IPS-NIHi7 (cell line): ENCODE results near the gene TAF3.
"Not testable (repeated sequence)": the region's sequence is repeated elsewhere in the genome, so short reads cannot be mapped to it uniquely, and the experiment has no call there.

Experiments
- DNase-seq: peaks from one replicate; pipeline ENCODE4 v3.0.0; 2012; ENCODE audit warnings: mixed read lengths; ENCODE audit errors: extremely low spot score

The TAF3 gene

GRCh38 chr10:7811743-7812142 lies 6.6 kb upstream of the TAF3 start:
- not testable (repeated sequence) for DNase-seq

- no peak for DNase-seq
Measured at GRCh38 chr10:7813481-7813880, 4.8 kb upstream of the TAF3 start.

- peak; percentile 46 for DNase-seq
Measured at GRCh38 chr10:7817576-7817975, 729 bp upstream of the TAF3 start.

- DNase-seq = no peak
Measured at GRCh38 chr10:7817984-7818294, 366 bp upstream of the TAF3 start.

GRCh38 chr10:7819121-7819460 lies 786 bp downstream of the TAF3 start:
- peak; percentile 41 for DNase-seq

- no peak for DNase-seq
Measured at GRCh38 chr10:7824251-7824650, 5.9 kb downstream of the TAF3 start.

GRCh38 chr10:7826971-7827370 lies 8.7 kb downstream of the TAF3 start:
- peak; percentile 28 for DNase-seq

GRCh38 chr10:7829289-7829834 lies 11.1 kb downstream of the TAF3 start:
- no peak for DNase-seq

- DNase-seq = no peak
Measured at GRCh38 chr10:7832060-7832459, 13.8 kb downstream of the TAF3 start.

GRCh38 chr10:7833210-7833609 lies 14.9 kb downstream of the TAF3 start:
- no peak for DNase-seq

- DNase-seq = no peak
Measured at GRCh38 chr10:7834262-7834661, 16.0 kb downstream of the TAF3 start.

GRCh38 chr10:7836571-7836970 lies 18.3 kb downstream of the TAF3 start:
- no peak for DNase-seq

- DNase-seq = no peak
Measured at GRCh38 chr10:7846591-7846990, 28.3 kb downstream of the TAF3 start.

- no peak for DNase-seq
Measured at GRCh38 chr10:7853226-7853842, 35.0 kb downstream of the TAF3 start.

- DNase-seq = no peak
Measured at GRCh38 chr10:7853890-7854289, 35.6 kb downstream of the TAF3 start.

- peak; percentile 54 for DNase-seq
Measured at GRCh38 chr10:7855205-7855604, 36.9 kb downstream of the TAF3 start.

- no peak for DNase-seq
Measured at GRCh38 chr10:7856678-7857077, 38.4 kb downstream of the TAF3 start.

- no peak for DNase-seq
Measured at GRCh38 chr10:7857262-7857661, 39.0 kb downstream of the TAF3 start.

- no peak for DNase-seq
Measured at GRCh38 chr10:7861509-7862120, 43.3 kb downstream of the TAF3 start.

GRCh38 chr10:7862121-7862514 lies 43.8 kb downstream of the TAF3 start:
- no peak for DNase-seq

- DNase-seq = no peak
Measured at GRCh38 chr10:7866176-7866575, 47.9 kb downstream of the TAF3 start.

- DNase-seq = peak; percentile 28
Measured at GRCh38 chr10:7872041-7872442, 53.7 kb downstream of the TAF3 start.

GRCh38 chr10:7874864-7875263 lies 56.6 kb downstream of the TAF3 start:
- DNase-seq = no peak
